Bronchial epithelial cell (primary cell): ENCODE data around the gene DRD3. TPM values are rescaled to one million over a fixed set of nuclear protein-coding genes. Genes with fewer than 3 reads are reported as not detected.

Experiments used
- DNase-seq: peaks from one replicate; pipeline ENCODE4 v3.0.0-alpha.2; 2010; ENCODE audit warnings: low read depth
- FAIRE-seq: peaks from 2 replicates; lab custom pipeline; 2011; peaks lifted over from hg19 to GRCh38; lab: Jason Lieb, UNC
- H3K27me3 ChIP-seq: 2 replicates; pipeline ENCODE4 v1.5.1; 2011; ENCODE audit warnings: low read length; ENCODE audit not compliant: control insufficient read depth, insufficient read depth
- H3K36me3 ChIP-seq: 2 replicates; pipeline ENCODE4 v1.5.1; 2011; ENCODE audit warnings: low read length; ENCODE audit not compliant: control insufficient read depth, insufficient read depth
- H3K4me3 ChIP-seq: 2 replicates; pipeline ENCODE4 v1.5.1; 2011; ENCODE audit warnings: mild to moderate bottlenecking, low read depth, low read length, control low read depth
- CTCF ChIP-seq: IDR thresholded peaks from 2 replicates; pipeline ENCODE4 v1.5.1; 2011; ENCODE audit warnings: mild to moderate bottlenecking, moderate library complexity, low read length, control low read depth, inconsistent platforms; ENCODE audit not compliant: insufficient read depth, severe bottlenecking
- total RNA-seq: library from RNA; depleted of rRNA; stranded (reverse); fragments of >200 nt; gene quantifications from 2 replicates; pipeline ENCODE4 v1.2.1, GENCODE V29; 2014

DRD3 gene
- total RNA-seq, 1 donor from 2014 or later, result not detected

- DNase-seq (no peak), FAIRE-seq (no peak)
- Histone ChIP-seq H3K4me3 (no peak overlapping the region), H3K36me3 (no peaks in the 10 kb centered on the region), H3K27me3 (peaks cover 5% of the 10 kb centered on the region)
- TF ChIP-seq CTCF, result no peak
Observed at GRCh38 chr3:114147251-114147650, 31.6 kb downstream of the DRD3 start.

- no peak for TF ChIP-seq CTCF
- H3K27me3 ChIP-seq, result peaks cover 4% of the 10 kb centered on the region
- H3K36me3 ChIP-seq, result no peaks in the 10 kb centered on the region
- DNase-seq (peak; percentile 81), FAIRE-seq (no peak)
- no peak overlapping the region for H3K4me3 ChIP-seq
Observed at GRCh38 chr3:114144909-114145688, 33.8 kb downstream of the DRD3 start.

GRCh38 chr3:114143817-114144216 lies 35.0 kb downstream of the DRD3 start:
- no peak for TF ChIP-seq CTCF
- DNase-seq, result no peak
- no peak for FAIRE-seq
- Histone ChIP-seq H3K36me3 (no peaks in the 10 kb centered on the region), H3K27me3 (peaks cover 2% of the 10 kb centered on the region), H3K4me3 (no peak overlapping the region)

GRCh38 chr3:114139836-114140235 lies 39.0 kb downstream of the DRD3 start:
- Histone ChIP-seq H3K36me3 (no peaks in the 10 kb centered on the region), H3K4me3 (no peak overlapping the region), H3K27me3 (peaks cover 2% of the 10 kb centered on the region)
- no peak for FAIRE-seq
- TF ChIP-seq CTCF, result no peak
- DNase-seq, result no peak

GRCh38 chr3:114133947-114134346 lies 44.9 kb downstream of the DRD3 start:
- H3K27me3 ChIP-seq, result no peaks in the 10 kb centered on the region
- FAIRE-seq (no peak), DNase-seq (no peak)
- H3K36me3 ChIP-seq, result no peaks in the 10 kb centered on the region
- no peak for TF ChIP-seq CTCF
- no peak overlapping the region for H3K4me3 ChIP-seq

GRCh38 chr3:114132500-114132899 lies 46.4 kb downstream of the DRD3 start:
- Histone ChIP-seq H3K36me3 (no peaks in the 10 kb centered on the region), H3K4me3 (no peak overlapping the region), H3K27me3 (no peaks in the 10 kb centered on the region)
- no peak for TF ChIP-seq CTCF
- FAIRE-seq (no peak), DNase-seq (no peak)
